Nephron progenitor cell (in vitro differentiated cells): Measurements from ENCODE around the gene MFAP5.

Experiments used
- DNase-seq: peaks from one replicate; pipeline ENCODE4 v3.0.0; 2021
- H3K27ac Mint-ChIP-seq: 2 replicates; pipeline ENCODE4 v1.8.0; 2021; ENCODE audit warnings: mild to moderate bottlenecking, moderate library complexity, mixed read lengths
- H3K27me3 Mint-ChIP-seq: 2 replicates; pipeline ENCODE4 v1.8.0; 2021; ENCODE audit warnings: mild to moderate bottlenecking, low read depth, mixed read lengths; ENCODE audit not compliant: poor library complexity
- H3K36me3 Mint-ChIP-seq: 2 replicates; pipeline ENCODE4 v1.8.0; 2021; ENCODE audit warnings: low read depth, mixed read lengths
- H3K4me1 Mint-ChIP-seq: 2 replicates; pipeline ENCODE4 v1.8.0; 2021; ENCODE audit warnings: mixed read lengths
- H3K4me3 Mint-ChIP-seq: 2 replicates; pipeline ENCODE4 v1.8.0; 2021; ENCODE audit warnings: mild to moderate bottlenecking, moderate library complexity, mixed read lengths
- H3K9me3 Mint-ChIP-seq: 2 replicates; pipeline ENCODE4 v1.8.0; 2021; ENCODE audit warnings: mild to moderate bottlenecking, moderate library complexity, mixed read lengths
- CTCF ChIP-seq: fragments of 200-600 bp; sonication (generic); IDR thresholded peaks from 2 replicates; pipeline ENCODE4 v1.5.0; 2021; ENCODE audit warnings: antibody characterized with exemption

MFAP5 gene

GRCh38 chr12:8658346-8658745, 4.3 kb downstream of the MFAP5 start:
- TF ChIP-seq CTCF = no peak
- DNase-seq = no peak
- H3K27ac Mint-ChIP-seq = peak overlapping the region; percentile 53
- peaks cover 4% of the 10 kb centered on the region for H3K27me3 Mint-ChIP-seq
- no peaks in the 10 kb centered on the region for H3K36me3 Mint-ChIP-seq
- H3K4me3 Mint-ChIP-seq = no peak overlapping the region
- H3K9me3 Mint-ChIP-seq = no peaks in the 10 kb centered on the region
- peaks cover 6% of the 10 kb centered on the region for H3K4me1 Mint-ChIP-seq

- no peak overlapping the region for H3K27ac Mint-ChIP-seq
- no peaks in the 10 kb centered on the region for H3K36me3 Mint-ChIP-seq
- H3K9me3 Mint-ChIP-seq = no peaks in the 10 kb centered on the region
- DNase-seq = no peak
- TF ChIP-seq CTCF = no peak
- peaks cover 9% of the 10 kb centered on the region for H3K4me1 Mint-ChIP-seq
- H3K27me3 Mint-ChIP-seq = peaks cover 7% of the 10 kb centered on the region
- no peak overlapping the region for H3K4me3 Mint-ChIP-seq
Observed at GRCh38 chr12:8655421-8655820, 7.2 kb downstream of the MFAP5 start.

DNA sequence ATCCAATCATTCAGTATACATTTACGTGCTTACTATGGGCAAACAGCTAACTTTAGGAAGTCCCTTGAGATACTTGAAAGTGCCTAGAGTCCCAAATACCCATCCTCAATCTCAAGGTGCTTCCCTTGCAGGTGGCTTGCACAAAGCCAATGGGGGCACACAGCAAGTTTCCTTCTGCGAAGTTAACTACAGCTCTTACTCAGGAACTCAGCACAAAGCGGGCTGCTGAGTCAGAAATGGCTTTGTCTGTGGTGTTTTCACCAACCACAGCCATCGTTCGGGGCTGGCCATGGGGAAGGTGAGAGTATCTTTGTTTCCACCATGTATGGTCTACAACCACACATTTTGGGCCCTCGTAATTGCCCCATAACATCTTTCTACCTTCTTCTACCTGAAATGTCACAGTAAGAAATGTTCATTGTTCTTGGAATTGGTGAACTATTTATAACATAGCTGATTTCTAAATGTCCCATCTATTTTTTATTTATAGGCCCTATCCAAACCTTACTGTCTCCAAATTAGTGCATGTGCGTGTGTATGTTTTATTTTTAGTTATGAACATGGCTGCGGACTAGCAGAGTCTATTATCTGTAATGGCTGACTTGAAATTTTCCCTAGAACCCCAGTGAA, 13.9 kb downstream of the MFAP5 start:
- H3K4me1 Mint-ChIP-seq = peaks cover 15% of the 10 kb centered on the region
- H3K9me3 Mint-ChIP-seq = no peaks in the 10 kb centered on the region
- TF ChIP-seq CTCF = no peak
- H3K36me3 Mint-ChIP-seq = no peaks in the 10 kb centered on the region
- H3K27me3 Mint-ChIP-seq = peaks cover 4% of the 10 kb centered on the region
- H3K27ac Mint-ChIP-seq = no peak overlapping the region
- no peak for DNase-seq
- no peak overlapping the region for H3K4me3 Mint-ChIP-seq

GRCh38 chr12:8647968-8648367, 14.7 kb downstream of the MFAP5 start:
- H3K9me3 Mint-ChIP-seq = no peaks in the 10 kb centered on the region
- no peak for TF ChIP-seq CTCF
- no peaks in the 10 kb centered on the region for H3K36me3 Mint-ChIP-seq
- H3K27ac Mint-ChIP-seq = no peak overlapping the region
- no peak overlapping the region for H3K4me3 Mint-ChIP-seq
- peaks cover 4% of the 10 kb centered on the region for H3K27me3 Mint-ChIP-seq
- H3K4me1 Mint-ChIP-seq = peaks cover 10% of the 10 kb centered on the region
- DNase-seq = no peak

- no peak overlapping the region for H3K4me3 Mint-ChIP-seq
- H3K27ac Mint-ChIP-seq = no peak overlapping the region
- peaks cover 3% of the 10 kb centered on the region for H3K9me3 Mint-ChIP-seq
- peaks cover 10% of the 10 kb centered on the region for H3K4me1 Mint-ChIP-seq
- TF ChIP-seq CTCF = no peak
- DNase-seq = no peak
- no peaks in the 10 kb centered on the region for H3K36me3 Mint-ChIP-seq
- no peaks in the 10 kb centered on the region for H3K27me3 Mint-ChIP-seq
Observed at GRCh38 chr12:8644345-8645248, 18.0 kb downstream of the MFAP5 start.
